ENCODE data around the gene SEMA6B. TPM values are rescaled to one million over a fixed set of nuclear protein-coding genes. Genes with fewer than 3 reads are reported as not detected.

The SEMA6B gene
- total RNA-seq, 1 donor from 2014 or later = not detected

DNA sequence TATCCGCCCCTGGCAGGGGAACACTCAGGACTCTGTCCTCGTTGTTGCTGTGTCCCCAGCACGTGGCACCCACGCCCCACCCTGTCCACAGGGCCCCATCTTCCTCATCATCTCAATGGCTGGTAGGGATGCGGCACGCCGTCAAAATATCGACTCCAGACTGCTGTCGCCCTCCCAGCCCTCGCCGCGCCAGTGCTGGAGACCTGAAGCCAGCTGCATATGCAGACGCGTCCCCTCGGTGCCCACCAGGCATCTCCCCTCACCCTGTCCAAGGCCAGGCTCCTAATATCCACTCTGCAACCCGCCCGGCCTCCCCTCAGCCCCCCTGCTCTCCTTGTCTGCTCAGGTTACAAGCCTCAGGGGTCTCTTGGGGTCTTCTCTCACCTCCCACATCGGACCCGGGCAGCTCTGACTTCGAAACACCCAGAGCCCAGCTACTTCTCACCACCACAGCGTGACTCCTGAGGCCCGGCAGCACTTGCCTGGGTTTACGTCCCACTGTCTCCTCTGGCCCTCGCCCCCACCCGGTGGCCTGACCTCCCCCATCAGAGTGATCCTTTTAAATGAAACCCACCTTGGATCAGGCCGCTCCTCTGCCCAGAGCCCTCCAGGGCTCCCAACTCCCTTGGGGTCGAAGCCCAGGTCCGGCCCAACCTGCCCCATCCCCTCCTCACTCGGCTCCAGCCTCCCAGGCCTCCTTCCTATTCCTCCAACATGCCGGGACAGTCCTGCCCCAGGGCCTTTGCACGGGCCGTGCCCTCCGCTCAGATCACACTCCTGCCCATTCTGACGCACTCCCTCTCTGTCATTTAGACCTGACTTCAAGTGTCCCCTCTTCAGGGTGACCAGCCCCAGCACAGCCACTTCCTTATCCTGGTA lies 53.7 kb downstream of the SEMA6B start:
- TF ChIP-seq CTCF (conservative IDR thresholded peaks at IDR 0.05; ENCODE audit: low read depth, low read length) = no peak
- H3K4me3 ChIP-seq (ENCODE audit: low read depth, low read length) = no peak overlapping the region
- DNase-seq (ENCODE audit: low read depth) = no peak

GRCh38 chr19:4504891-4505569 lies 54.5 kb downstream of the SEMA6B start:
- no peak for DNase-seq (ENCODE audit: low read depth)
- no peak for TF ChIP-seq CTCF (conservative IDR thresholded peaks at IDR 0.05; ENCODE audit: low read depth, low read length)
- H3K4me3 ChIP-seq (ENCODE audit: low read depth, low read length) = no peak overlapping the region

- H3K4me3 ChIP-seq (ENCODE audit: low read depth, low read length) = no peak overlapping the region
- DNase-seq (ENCODE audit: low read depth) = no peak
- TF ChIP-seq CTCF (conservative IDR thresholded peaks at IDR 0.05; ENCODE audit: low read depth, low read length) = no peak
These were observed 55.2 kb downstream of the SEMA6B start for GRCh38 chr19:4504297-4504701.

GRCh38 chr19:4503825-4504170 lies 55.7 kb downstream of the SEMA6B start:
- no peak for DNase-seq (ENCODE audit: low read depth)
- TF ChIP-seq CTCF (conservative IDR thresholded peaks at IDR 0.05; ENCODE audit: low read depth, low read length) = no peak
- H3K4me3 ChIP-seq (ENCODE audit: low read depth, low read length) = no peak overlapping the region

DNA sequence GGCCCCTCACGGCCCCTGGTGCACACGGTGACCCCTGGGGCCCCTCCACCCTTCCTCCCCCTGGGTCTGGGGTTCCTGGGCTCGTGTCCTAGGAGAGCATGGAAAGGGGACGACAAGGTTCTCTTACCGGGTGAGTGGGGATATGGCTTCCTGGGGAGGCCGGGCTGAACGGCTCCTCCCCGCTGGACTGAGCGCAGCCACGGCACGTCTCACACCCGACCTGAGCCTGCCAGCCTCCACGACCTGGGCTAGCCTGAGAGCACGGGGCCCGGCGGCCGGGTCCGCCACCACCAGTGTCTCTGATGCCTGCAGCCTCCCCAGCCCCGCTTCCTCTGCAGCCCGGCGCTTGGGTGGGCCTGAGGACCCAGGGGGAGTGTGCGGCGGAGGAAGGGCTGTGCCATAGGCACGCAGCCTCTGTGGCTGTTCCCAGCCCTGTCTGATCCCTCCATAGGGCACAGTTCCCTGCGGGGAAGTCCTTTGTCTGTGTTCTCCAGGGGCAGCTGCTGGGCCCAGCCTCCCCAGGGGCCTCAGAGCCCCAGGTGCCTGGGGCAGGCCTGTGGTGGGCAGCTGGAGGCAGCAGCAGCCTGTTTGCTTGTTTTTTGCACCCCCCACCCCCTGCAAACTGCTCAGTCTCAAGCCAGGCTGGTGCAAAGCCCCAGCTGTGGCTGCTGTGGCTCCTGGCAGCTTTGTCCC lies 56.2 kb downstream of the SEMA6B start:
- no peak for DNase-seq (ENCODE audit: low read depth)
- H3K4me3 ChIP-seq (ENCODE audit: low read depth, low read length) = no peak overlapping the region
- no peak for TF ChIP-seq CTCF (conservative IDR thresholded peaks at IDR 0.05; ENCODE audit: low read depth, low read length)

GRCh38 chr19:4502282-4503131 lies 57.0 kb downstream of the SEMA6B start:
- no peak for DNase-seq (ENCODE audit: low read depth)
- no peak for TF ChIP-seq CTCF (conservative IDR thresholded peaks at IDR 0.05; ENCODE audit: low read depth, low read length)
- no peak overlapping the region for H3K4me3 ChIP-seq (ENCODE audit: low read depth, low read length)
